GM12873 (cell line): ENCODE results near the gene ZBTB5.

Experiments used
- TF ChIP-seq, protein P1 (sequence below): IDR thresholded peaks from 2 replicates; pipeline ENCODE4 v1.5.1; 2012; ENCODE audit warnings: low read depth, mild to moderate bottlenecking, moderate library complexity, low read length, control low read depth; ENCODE audit not compliant: insufficient read depth; ENCODE audit errors: missing control alignments

ZBTB5 gene

GRCh38 chr9:37480759-37481158 is 15.5 kb upstream of the ZBTB5 start:
- TF ChIP-seq, protein P1, sequence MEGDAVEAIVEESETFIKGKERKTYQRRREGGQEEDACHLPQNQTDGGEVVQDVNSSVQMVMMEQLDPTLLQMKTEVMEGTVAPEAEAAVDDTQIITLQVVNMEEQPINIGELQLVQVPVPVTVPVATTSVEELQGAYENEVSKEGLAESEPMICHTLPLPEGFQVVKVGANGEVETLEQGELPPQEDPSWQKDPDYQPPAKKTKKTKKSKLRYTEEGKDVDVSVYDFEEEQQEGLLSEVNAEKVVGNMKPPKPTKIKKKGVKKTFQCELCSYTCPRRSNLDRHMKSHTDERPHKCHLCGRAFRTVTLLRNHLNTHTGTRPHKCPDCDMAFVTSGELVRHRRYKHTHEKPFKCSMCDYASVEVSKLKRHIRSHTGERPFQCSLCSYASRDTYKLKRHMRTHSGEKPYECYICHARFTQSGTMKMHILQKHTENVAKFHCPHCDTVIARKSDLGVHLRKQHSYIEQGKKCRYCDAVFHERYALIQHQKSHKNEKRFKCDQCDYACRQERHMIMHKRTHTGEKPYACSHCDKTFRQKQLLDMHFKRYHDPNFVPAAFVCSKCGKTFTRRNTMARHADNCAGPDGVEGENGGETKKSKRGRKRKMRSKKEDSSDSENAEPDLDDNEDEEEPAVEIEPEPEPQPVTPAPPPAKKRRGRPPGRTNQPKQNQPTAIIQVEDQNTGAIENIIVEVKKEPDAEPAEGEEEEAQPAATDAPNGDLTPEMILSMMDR = peak; percentile 16

DNA sequence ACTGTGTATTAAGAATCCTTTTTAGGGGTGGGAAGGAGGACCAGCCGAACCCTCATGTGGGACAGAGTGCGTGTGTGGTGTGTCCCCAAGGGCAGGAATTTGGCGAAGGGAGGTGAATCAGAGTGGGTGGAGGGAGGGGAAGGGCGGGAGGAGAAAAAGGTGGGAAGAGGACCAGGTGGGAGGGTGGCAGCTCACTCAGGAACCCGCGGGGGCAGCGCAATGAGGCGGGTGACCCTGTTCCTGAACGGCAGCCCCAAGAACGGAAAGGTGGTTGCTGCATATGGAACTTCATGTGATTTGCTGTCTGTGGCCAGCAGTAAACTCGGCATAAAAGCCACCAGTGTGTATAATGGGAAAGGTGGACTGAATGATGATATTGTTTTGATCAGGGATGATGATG is 11.7 kb upstream of the ZBTB5 start:
- TF ChIP-seq, protein P1 = no peak

GRCh38 chr9:37474438-37474837 is 9.2 kb upstream of the ZBTB5 start:
- TF ChIP-seq, protein P1 = no peak

DNA sequence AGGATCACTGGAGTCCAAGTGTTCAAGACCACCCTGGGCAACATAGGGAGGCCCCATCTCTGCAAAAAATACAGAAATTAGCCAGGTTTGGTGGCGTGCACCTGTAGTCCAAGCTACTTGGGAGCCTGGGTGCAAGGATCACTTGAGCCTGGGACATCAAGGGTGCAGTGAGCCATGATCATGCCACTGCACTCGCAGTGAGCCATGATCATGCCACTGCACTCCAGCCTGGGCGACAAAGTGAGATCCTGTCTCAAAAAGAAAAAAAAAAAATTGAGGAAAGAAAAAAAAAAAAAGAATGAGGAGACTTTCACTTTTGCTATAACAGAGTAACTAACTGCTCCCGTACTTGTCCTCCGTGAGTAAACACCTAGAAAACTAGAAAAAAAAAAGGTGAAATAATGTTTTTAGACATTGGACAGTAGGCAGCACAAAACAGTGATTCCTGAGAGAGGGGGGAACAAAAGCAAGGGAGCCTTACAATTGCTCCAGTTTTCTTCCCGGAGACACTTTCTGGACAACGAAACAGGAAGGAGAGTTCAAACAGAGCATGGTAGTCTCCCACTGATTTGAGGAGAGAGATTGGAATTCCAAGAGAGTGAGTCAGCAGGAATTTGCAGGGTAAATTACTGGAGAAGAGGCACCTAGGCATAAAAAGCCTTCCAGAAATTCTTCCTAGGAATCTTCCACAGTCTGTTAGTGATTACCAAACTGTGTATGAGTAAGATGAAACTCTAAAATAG is 6.9 kb upstream of the ZBTB5 start:
- TF ChIP-seq, protein P1 = no peak

DNA sequence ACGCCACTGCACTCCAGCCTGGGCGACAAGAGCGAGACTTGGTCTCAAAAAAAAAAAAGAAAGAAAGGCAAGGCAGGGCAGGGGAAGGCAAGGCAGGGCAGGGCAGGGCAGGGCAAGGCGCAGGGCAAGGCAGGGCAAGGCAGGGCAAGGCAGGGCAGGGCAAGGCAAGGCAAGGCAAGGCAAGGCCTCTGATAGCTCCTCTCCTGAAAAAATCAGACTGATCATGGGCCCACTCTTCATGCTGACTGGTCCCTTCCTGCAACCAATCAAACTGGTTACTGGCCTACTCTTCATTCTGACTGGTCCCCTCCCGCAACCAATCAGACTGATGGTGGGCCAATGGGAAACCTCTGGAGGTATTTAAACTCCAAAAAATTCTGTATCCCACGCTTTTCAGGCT is 3.4 kb upstream of the ZBTB5 start:
- TF ChIP-seq, protein P1 = no peak

DNA sequence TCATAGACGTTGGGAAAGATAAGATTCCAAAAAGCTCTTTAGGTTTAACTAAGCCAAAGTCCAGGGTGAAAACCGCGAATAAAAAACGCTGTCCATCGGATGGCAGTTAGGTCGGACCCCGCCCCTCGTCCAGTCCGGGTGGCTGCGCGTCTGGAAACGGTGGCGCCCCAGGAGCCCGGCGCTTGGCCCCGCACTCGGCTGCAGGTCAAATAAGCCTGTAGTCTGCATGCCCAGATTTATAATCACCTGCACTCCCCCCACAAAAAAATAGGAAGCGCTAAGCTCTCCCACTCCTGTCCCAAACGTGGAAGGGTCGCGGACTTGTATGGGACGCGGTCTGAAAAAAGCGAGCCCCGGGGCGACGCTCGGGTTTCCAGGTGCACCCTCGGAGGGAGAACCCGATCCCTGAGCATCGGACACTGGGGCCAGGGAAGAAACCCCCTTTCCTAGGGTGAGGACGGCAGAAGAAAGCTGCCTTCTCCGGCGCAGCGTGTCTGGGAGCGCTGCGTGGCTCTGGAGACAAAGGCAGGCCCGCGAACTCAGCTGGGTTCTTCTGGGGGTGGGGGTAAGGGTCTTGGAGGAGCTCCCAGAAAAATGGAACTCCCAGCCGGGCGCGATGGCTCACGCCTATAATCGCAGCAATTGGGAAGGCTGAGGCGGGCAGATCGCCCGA is 923 bp upstream of the ZBTB5 start:
- TF ChIP-seq, protein P1 = no peak

GRCh38 chr9:37464426-37465248 is 613 bp downstream of the ZBTB5 start:
- TF ChIP-seq, protein P1 = no peak
